Effector memory CD8-positive, alpha-beta T cell (primary cell): ENCODE data around the gene WWOX.

Experiments
- ATAC-seq: fragments of 150-1000 bp; cut with Tn5 transposase; replicated peaks from 2 replicates; pipeline ENCODE4 v1.10.0; 2021; ENCODE audit warnings: mild to moderate bottlenecking, moderate library complexity
- DNase-seq, 3 experiments: peaks; one replicate each; pipeline ENCODE4 v3.0.0; 2021
- H3K27ac Mint-ChIP-seq, 2 donors: one replicate each; pipeline ENCODE4 v1.8.0; 2022; ENCODE audit warnings: mild to moderate bottlenecking in 2 of 2, mixed read lengths in 2 of 2, moderate library complexity in 2 of 2
- H3K27me3 Mint-ChIP-seq, 2 donors: one replicate each; pipeline ENCODE4 v1.8.0; 2022; ENCODE audit warnings: mixed read lengths in 2 of 2
- H3K36me3 Mint-ChIP-seq: one replicate; pipeline ENCODE4 v1.8.0; 2022; ENCODE audit warnings: mild to moderate bottlenecking, moderate library complexity, mixed read lengths; ENCODE audit not compliant: insufficient read depth
- H3K4me1 Mint-ChIP-seq, 2 donors: one replicate each; pipeline ENCODE4 v1.8.0; 2022; ENCODE audit warnings: low read depth in 2 of 2, mixed read lengths in 2 of 2
- H3K4me3 Mint-ChIP-seq, 2 donors: one replicate each; pipeline ENCODE4 v1.8.0; 2022; ENCODE audit warnings: mild to moderate bottlenecking in 2 of 2, mixed read lengths in 2 of 2, moderate library complexity in 2 of 2
- H3K9me3 Mint-ChIP-seq, 2 donors: one replicate each; pipeline ENCODE4 v1.8.0; 2022; ENCODE audit warnings: mixed read lengths in 2 of 2

The WWOX gene

DNA sequence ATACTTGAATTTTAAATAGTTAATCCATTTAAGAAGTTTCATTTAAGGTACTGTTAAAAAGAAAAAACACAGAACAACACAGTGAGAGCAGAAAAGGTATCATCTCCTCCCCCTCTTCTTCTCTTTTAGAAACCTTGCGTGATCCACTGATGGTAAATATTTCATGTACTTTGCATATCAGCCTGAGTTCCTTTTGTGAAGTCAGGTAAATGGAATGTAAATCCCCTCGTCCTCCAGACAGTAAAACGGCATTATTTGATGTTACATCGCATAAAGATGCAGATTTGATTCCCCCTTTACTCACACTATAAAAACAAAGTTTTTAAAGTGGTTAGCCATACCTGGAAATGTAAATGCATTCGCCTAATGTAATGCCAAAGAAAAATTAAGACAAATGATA lies 234.4 kb downstream of the WWOX start:
- DNase-seq, result no peak
- Mint-ChIP-seq H3K4me3 (no peak overlapping the region), H3K4me1 (no peaks in the 10 kb centered on the region), H3K27ac (no peak overlapping the region), H3K27me3 (no peaks in the 10 kb centered on the region), H3K9me3 (no peaks in the 10 kb centered on the region), H3K36me3 (peaks cover 2% of the 10 kb centered on the region)
- no peak for ATAC-seq

- DNase-seq, result no peak
- Mint-ChIP-seq H3K27me3 (no peaks in the 10 kb centered on the region), H3K9me3 (no peaks in the 10 kb centered on the region), H3K36me3 (peaks cover 2% of the 10 kb centered on the region), H3K4me1 (no peaks in the 10 kb centered on the region), H3K4me3 (no peak overlapping the region), H3K27ac (no peak overlapping the region)
- ATAC-seq, result no peak
Observed at GRCh38 chr16:78340590-78340989, 241.1 kb downstream of the WWOX start.

GRCh38 chr16:78348068-78348467 lies 248.6 kb downstream of the WWOX start:
- Mint-ChIP-seq H3K27me3 (no peaks in the 10 kb centered on the region), H3K36me3 (peaks cover 3% of the 10 kb centered on the region), H3K9me3 (no peaks in the 10 kb centered on the region), H3K4me3 (no peak overlapping the region), H3K4me1 (no peaks in the 10 kb centered on the region), H3K27ac (no peak overlapping the region)
- ATAC-seq (no peak), DNase-seq (no peak)

DNA sequence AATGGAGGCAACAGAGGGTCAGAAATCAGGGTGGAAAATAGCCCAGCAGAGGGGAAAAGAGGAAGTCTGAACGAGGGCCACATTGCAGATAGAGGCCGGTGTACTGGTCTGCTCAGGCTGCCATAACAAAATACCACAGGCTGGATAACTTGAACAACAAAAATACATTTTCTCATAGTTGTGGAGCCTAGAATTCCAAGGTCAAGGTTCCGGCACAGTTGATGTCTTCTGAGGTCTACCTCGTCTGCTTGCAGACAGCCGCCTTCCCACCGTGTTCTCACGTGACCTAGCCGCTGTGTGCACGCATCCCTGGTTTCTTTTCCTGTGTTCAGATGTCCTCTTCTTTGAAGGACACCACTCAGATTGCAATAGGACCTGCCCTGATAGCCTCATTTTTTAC lies 249.4 kb downstream of the WWOX start:
- Mint-ChIP-seq H3K27me3 (no peaks in the 10 kb centered on the region), H3K4me1 (no peaks in the 10 kb centered on the region), H3K27ac (no peak overlapping the region), H3K9me3 (no peaks in the 10 kb centered on the region), H3K4me3 (no peak overlapping the region), H3K36me3 (peaks cover 3% of the 10 kb centered on the region)
- ATAC-seq, result no peak
- no peak for DNase-seq

DNA sequence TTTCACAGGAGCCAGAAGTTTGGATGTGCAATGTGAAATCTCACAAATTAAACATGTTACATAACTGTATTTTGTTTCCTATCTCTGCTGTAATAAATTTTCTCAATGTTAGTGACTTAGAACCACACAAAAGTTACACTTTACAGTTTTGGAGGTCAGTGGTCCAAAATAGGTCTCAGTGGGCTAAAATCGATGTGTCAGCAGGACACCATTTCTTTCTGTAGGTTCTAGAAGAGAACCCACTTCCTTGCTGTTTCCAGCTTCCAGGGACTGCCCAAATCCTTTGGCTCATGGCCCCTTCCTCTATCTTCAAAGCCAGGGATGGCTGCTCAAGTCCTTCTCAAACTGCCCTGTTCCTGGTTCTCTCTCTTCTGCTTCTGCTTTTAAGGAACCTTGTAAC lies 252.7 kb downstream of the WWOX start:
- no peak for ATAC-seq
- DNase-seq, result no peak
- no peak overlapping the region for H3K4me3 Mint-ChIP-seq

DNA sequence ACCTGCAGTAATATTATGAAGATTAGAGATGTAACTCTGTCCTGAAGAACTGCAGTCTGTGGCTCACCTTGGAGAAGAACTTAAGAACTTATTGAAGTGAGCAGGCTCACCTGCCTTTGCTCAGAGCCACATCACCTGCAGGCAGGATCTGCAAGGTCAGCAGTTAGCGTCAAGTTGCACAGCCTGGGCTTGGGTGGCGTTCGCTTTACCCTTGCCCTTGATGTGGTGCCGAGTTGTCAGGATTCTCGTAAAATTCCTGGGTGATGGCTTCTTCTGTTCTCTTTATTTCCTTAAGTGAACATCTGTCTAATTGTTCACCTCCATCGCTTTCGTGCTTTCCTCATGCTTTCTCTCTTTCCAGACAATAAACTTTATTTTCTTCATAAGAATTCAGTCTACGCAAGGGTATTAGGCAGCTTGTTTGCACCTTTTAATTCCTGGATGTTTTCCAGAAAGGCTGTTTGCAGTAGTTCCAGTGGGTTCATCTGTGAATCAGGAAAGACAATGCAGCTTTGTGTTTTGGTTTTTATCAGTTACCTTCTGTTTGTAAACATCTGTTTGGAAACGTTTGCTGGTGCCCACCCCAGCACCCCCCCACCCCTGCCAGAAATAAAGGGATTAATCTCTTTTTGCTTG lies 254.3 kb downstream of the WWOX start:
- H3K4me1 Mint-ChIP-seq, result no peaks in the 10 kb centered on the region
- H3K27me3 Mint-ChIP-seq, result no peaks in the 10 kb centered on the region
- peaks cover 3% of the 10 kb centered on the region for H3K36me3 Mint-ChIP-seq
- no peak overlapping the region for H3K4me3 Mint-ChIP-seq
- no peaks in the 10 kb centered on the region for H3K9me3 Mint-ChIP-seq
- ATAC-seq, result no peak
- H3K27ac Mint-ChIP-seq, result no peak overlapping the region
- DNase-seq, result no peak

More for the DNA sequence above, 252.7 kb downstream of the WWOX start:
- Mint-ChIP-seq H3K27me3 (no peaks in the 10 kb centered on the region), H3K27ac (no peak overlapping the region), H3K4me1 (no peaks in the 10 kb centered on the region), H3K9me3 (no peaks in the 10 kb centered on the region), H3K36me3 (peaks cover 3% of the 10 kb centered on the region)

GRCh38 chr16:78362524-78363135 lies 263.2 kb downstream of the WWOX start:
- no peak for ATAC-seq
- H3K4me1 Mint-ChIP-seq, result no peaks in the 10 kb centered on the region

DNA sequence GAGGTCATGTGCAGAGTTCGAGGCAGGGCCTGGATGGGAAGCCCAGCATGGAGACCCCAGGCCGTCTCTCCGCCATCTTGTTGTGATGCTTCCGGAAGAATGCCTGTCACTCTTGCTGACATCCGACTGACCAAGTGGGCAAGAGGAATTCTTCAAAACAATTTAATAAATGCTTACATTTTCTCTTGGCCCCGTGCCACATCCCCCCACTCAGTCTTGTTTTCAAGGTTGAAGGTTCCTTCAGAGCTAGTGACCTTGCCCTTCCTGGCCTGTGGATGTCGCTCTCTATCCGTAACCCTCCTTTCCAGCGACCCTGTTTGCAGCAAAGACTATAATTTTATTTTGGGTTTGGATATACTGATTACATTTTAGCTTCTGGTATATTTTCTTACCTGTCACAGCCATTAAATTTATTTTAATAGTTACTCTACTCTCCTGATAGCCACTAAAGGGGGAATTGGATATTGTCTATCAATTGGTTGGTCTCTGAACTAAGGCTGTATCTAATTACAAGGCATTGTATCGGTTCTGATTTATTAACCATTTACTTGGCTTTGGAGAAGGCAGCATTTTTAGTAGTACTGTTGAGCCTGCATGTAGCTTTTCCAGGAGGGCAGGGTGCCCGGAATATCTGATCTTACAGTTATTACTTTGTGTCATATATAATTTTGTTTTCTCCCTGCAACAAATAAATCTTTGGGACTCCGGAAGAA lies 264.5 kb downstream of the WWOX start:
- ATAC-seq (no peak), DNase-seq (no peak)
- no peaks in the 10 kb centered on the region for H3K36me3 Mint-ChIP-seq
- no peaks in the 10 kb centered on the region for H3K9me3 Mint-ChIP-seq
- no peak overlapping the region for H3K27ac Mint-ChIP-seq
- H3K4me1 Mint-ChIP-seq, result no peaks in the 10 kb centered on the region
- H3K4me3 Mint-ChIP-seq, result no peak overlapping the region
- no peaks in the 10 kb centered on the region for H3K27me3 Mint-ChIP-seq

More at GRCh38 chr16:78362524-78363135, 263.2 kb downstream of the WWOX start:
- Mint-ChIP-seq H3K27me3 (no peaks in the 10 kb centered on the region), H3K9me3 (no peaks in the 10 kb centered on the region), H3K27ac (no peak overlapping the region), H3K4me3 (no peak overlapping the region), H3K36me3 (no peaks in the 10 kb centered on the region)
- DNase-seq, result no peak

DNA sequence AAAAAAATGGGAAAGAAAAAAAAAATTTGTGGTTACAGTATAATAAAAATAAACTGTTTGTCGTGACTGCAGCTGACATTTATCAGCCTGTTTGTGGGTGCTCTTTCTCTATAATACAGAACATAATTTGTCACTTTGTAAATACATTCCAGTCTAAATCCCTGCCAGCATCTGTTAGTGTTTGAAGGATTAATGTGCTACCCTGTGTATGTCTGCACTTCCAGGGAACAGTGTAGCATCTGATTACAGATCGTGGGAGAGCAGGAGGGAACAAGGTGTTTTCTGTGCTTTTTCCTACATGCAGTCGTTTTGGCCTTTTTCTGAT lies 265.1 kb downstream of the WWOX start:
- Mint-ChIP-seq H3K4me3 (no peak overlapping the region), H3K36me3 (no peaks in the 10 kb centered on the region), H3K27me3 (no peaks in the 10 kb centered on the region), H3K9me3 (no peaks in the 10 kb centered on the region), H3K27ac (no peak overlapping the region), H3K4me1 (no peaks in the 10 kb centered on the region)
- ATAC-seq (no peak), DNase-seq (no peak)

DNA sequence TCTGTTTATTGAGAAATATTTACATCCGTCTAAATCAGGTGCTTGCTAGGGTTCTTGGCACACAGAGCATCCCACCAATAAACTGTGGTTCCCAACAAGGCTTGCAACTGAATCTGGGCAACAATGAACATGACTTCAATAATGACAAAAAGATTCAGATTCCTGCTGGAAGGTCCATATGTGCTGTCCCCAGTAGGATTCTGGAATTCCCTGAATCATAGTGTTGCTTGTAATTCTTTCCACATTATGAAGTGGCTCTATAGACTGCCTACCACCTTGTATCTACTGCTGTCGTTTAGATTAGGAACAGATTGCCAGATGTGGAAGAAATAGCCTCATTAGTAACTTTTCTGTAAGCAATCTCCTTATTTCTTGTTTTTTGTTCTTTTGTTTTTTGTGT lies 265.9 kb downstream of the WWOX start:
- no peaks in the 10 kb centered on the region for H3K27me3 Mint-ChIP-seq

DNA sequence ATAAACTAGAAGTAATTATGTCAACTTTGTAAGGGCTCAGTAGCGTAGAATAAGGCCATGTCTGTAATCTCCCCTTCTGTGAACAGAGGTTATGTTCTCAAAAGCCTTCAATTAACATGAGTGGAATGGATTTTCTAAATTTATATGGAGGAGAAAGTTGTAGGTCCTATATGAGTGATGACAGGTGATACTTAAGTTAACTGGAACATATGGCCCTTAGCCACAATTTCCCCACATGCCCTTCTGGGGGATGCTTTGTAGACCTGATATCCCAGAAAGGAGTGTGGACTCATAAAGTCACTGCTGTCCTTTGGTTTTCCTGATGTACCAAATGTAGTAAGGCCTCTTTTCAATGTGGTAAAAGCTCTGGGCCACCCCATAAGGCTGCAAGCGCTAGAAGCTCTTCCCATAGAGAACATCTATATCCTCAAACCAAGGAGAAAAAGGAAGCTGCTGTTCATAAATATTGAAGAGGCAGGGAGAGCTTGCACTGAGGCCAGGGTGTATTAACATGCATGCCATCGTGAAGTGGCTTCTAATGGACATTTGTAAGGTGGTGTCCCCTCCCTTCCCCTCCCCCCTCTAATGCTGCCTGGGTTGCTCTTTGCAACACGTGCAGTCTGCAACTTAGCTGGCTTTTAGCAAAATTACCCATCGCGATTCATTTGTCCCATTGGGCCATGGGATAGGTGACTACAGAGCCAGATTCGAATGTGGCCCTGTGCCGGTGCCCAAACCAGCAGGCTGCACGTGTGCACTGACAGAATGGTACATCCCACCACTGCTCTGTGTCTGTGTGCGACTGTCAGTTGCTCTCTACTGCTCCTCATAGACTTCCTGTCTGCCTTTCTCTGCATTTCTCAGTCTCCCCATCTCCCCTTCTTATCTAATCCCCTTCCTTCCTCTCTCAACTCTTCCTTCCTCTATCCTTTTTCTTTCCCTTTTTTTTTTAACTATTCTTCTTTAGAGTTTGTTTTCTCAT lies 269.0 kb downstream of the WWOX start:
- ATAC-seq, result no peak

More for the DNA sequence above, 265.9 kb downstream of the WWOX start:
- ATAC-seq (no peak), DNase-seq (no peak)
- Mint-ChIP-seq H3K9me3 (no peaks in the 10 kb centered on the region), H3K27ac (no peak overlapping the region), H3K4me1 (no peaks in the 10 kb centered on the region), H3K4me3 (no peak overlapping the region), H3K36me3 (no peaks in the 10 kb centered on the region)

DNA sequence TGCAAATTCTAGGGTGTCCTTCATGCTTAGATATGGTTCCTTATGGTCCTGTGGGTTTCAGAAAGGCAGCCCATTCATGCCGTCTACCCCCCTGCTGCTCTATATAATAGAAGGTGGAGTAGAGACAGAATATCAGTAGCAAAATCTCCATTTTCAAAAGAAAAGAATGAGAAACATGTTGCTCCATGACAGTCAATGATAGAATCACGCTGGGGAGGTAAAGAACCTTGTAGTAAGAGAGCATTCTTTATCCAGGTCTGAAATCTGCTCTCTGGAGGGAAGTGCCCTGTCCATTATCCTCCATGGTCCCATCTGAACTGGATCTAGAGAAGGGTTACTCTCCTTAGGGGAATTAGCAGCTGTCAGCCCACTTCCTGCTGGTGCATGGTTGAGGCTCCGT lies 272.8 kb downstream of the WWOX start:
- Mint-ChIP-seq H3K4me1 (peaks cover 0 to 1% of the 10 kb centered on the region in 2 donors), H3K9me3 (no peaks in the 10 kb centered on the region), H3K27me3 (no peaks in the 10 kb centered on the region), H3K4me3 (no peak overlapping the region), H3K36me3 (no peaks in the 10 kb centered on the region), H3K27ac (no peak overlapping the region)
- ATAC-seq (no peak), DNase-seq (no peak)

More for the DNA sequence above, 269.0 kb downstream of the WWOX start:
- Mint-ChIP-seq H3K27ac (no peak overlapping the region), H3K27me3 (no peaks in the 10 kb centered on the region), H3K4me3 (no peak overlapping the region), H3K4me1 (peaks cover 0 to 1% of the 10 kb centered on the region in 2 donors), H3K9me3 (no peaks in the 10 kb centered on the region), H3K36me3 (no peaks in the 10 kb centered on the region)
- no peak for DNase-seq

- H3K4me1 Mint-ChIP-seq, result peaks cover 0 to 1% of the 10 kb centered on the region in 2 donors
- no peak for ATAC-seq
- H3K36me3 Mint-ChIP-seq, result no peaks in the 10 kb centered on the region
- H3K27ac Mint-ChIP-seq, result no peak overlapping the region
- no peak overlapping the region for H3K4me3 Mint-ChIP-seq
- no peaks in the 10 kb centered on the region for H3K27me3 Mint-ChIP-seq
- no peaks in the 10 kb centered on the region for H3K9me3 Mint-ChIP-seq
- DNase-seq, result no peak
Observed at GRCh38 chr16:78375055-78375679, 275.7 kb downstream of the WWOX start.
